GM21737 (cell line): Measurements from ENCODE around the gene MEIOC.

Experiments used
- ATAC-seq: cut with Tn5 transposase; IDR thresholded peaks from one replicate; pipeline ENCODE4 v1.9.1; 2021; ENCODE audit warnings: mild to moderate bottlenecking, moderate library complexity; ENCODE audit not compliant: unreplicated experiment

Gene MEIOC

GRCh38 chr17:44707755-44708400, 51.6 kb downstream of the MEIOC start:
- ATAC-seq: no peak

DNA sequence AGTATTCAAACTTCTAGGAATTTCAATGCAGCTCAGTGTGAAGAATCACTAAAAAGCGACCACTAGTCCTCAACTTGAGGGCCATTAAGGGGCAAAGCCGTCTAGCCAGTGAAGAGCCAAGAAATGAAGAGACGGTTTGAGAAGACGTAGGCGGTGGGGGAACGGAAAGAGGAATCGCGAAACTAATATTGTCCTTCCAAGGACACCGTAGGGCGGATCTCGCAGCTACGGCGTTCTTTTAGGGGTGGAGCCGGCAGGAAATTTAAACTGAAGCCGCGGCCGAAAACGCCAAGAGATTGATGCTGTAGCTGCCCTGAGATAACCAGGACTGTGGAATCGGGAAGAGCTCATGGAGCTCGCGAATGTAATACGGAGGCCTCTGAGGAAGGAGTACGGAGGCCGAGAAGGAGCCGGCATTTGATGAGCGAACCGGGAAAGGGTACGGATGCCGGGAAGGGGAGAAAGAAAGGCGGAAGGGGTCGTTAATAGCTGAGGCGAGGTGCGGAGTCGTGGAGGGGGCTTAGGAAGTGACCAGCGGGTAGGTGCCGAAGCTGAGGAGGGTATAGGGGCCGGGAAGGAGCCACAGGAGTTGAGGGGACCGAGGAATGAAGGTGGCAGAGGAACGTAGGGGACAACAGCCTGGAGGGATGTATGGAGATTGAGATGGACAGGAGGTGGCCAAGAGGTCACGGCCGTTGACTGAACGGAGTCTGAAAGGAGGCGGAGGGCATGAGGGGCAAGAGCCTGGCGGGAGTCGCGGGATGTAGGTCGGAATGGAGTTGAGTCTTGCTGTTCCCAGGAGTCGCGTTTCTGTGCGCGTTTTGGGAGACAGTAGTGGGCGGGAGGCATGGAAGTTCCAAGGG, 52.4 kb downstream of the MEIOC start, which contains the start of gene DBF4B:
DBF4B (plus strand) TSS at position 265 of the 863 bp plus-strand sequence; CDS start at position 421, 156 bp downstream.
- ATAC-seq: peak; percentile 69

GRCh38 chr17:44719444-44719843, 63.2 kb downstream of the MEIOC start:
- no peak for ATAC-seq

GRCh38 chr17:44722254-44722653, 66.0 kb downstream of the MEIOC start:
- ATAC-seq: no peak
